ENCODE measurements around the gene SOX12. TPM values are rescaled to one million over a fixed set of nuclear protein-coding genes. Genes with fewer than 3 reads are reported as not detected.

SOX12 gene
- polyA plus RNA-seq, 3 donors, result 0.03 to 0.51 (median 0.12) TPM

GRCh38 chr20:329851-330232 is 4.5 kb downstream of the SOX12 start:
- H3K27ac ChIP-seq (ENCODE audit: low read depth in 1 of 2, low read length in 2 of 2), result no peak overlapping the region
- H3K36me3 Mint-ChIP-seq, result no peaks in the 10 kb centered on the region
- H3K4me2 ChIP-seq (replicated peaks; ENCODE audit: extremely low read depth, low read length, poor library complexity, severe bottlenecking), result no peak overlapping the region
- peaks cover 7 to 21% (median 18%) of the 10 kb centered on the region in 3 donors for H3K27me3 Mint-ChIP-seq (ENCODE audit: low read depth in 3 of 3)
- no peak for TF ChIP-seq CTCF (IDR thresholded peaks at IDR 0.05)
- no peaks in the 10 kb centered on the region for H4K20me1 ChIP-seq (ENCODE audit: insufficient read depth, low read length)
- no peaks in the 10 kb centered on the region for H3K9me3 ChIP-seq (replicated peaks in 1 of 2; ENCODE audit: control insufficient read depth in 1 of 2, insufficient read depth in 1 of 2, low read length in 2 of 2)
- H2AFZ ChIP-seq (ENCODE audit: insufficient read depth, low read depth, low read length, poor library complexity, severe bottlenecking), result peak overlapping the region; percentile 16
- H3K4me3 Mint-ChIP-seq, result no peak overlapping the region
- WGBS (ENCODE audit: insufficient coverage), result 0% methylated on average over 1 of the region's 4 CpGs
- peaks cover 4 to 13% of the 10 kb centered on the region in 2 donors for H3K27me3 ChIP-seq (ENCODE audit: control insufficient read depth in 2 of 2, insufficient read depth in 2 of 2, low read length in 2 of 2)
- no peak for DNase-seq
- intact Hi-C loops (cut with micrococcal nuclease), result no loop called here
- H3K4me3 ChIP-seq (replicated peaks in 1 of 3; ENCODE audit: low read depth in 2 of 3, low read length in 3 of 3), result no peak overlapping the region
- H3K4me1 ChIP-seq (ENCODE audit: control insufficient read depth in 1 of 2, insufficient read depth in 2 of 2, low read length in 2 of 2), result peaks cover 29 to 36% of the 10 kb centered on the region in 2 donors
- no peak overlapping the region for H3K9ac ChIP-seq (ENCODE audit: insufficient read depth, low read length, poor library complexity, severe bottlenecking)
- no peak overlapping the region for H3K27ac Mint-ChIP-seq
- no peaks in the 10 kb centered on the region for H3K36me3 ChIP-seq (replicated peaks in 1 of 2; ENCODE audit: control insufficient read depth in 1 of 2, insufficient read depth in 2 of 2, low read length in 2 of 2)
- H3K4me1 Mint-ChIP-seq, result peaks cover 39% of the 10 kb centered on the region
- H3K79me2 ChIP-seq (ENCODE audit: insufficient read depth, low read length), result no peaks in the 10 kb centered on the region
- peaks cover 0 to 6% (median 0%) of the 10 kb centered on the region in 7 donors for H3K9me3 Mint-ChIP-seq

- Mint-ChIP-seq H3K4me1 (peaks cover 37% of the 10 kb centered on the region), H3K9me3 (peaks cover 0 to 6% (median 0%) of the 10 kb centered on the region in 7 donors), H3K27ac (peak overlapping the region in 4 of 7 donors; percentile 26 to 81 (median 42)), H3K27me3 (ENCODE audit: low read depth in 3 of 3) (peaks cover 7 to 21% (median 18%) of the 10 kb centered on the region in 3 donors), H3K4me3 (peak overlapping the region in 1 of 2 donors; percentile 42), H3K36me3 (no peaks in the 10 kb centered on the region)
- Histone ChIP-seq H3K9ac (ENCODE audit: insufficient read depth, low read length, poor library complexity, severe bottlenecking) (no peak overlapping the region), H3K4me2 (replicated peaks; ENCODE audit: extremely low read depth, low read length, poor library complexity, severe bottlenecking) (no peak overlapping the region), H3K9me3 (replicated peaks in 1 of 2; ENCODE audit: control insufficient read depth in 1 of 2, insufficient read depth in 1 of 2, low read length in 2 of 2) (no peaks in the 10 kb centered on the region), H3K36me3 (replicated peaks in 1 of 2; ENCODE audit: control insufficient read depth in 1 of 2, insufficient read depth in 2 of 2, low read length in 2 of 2) (no peaks in the 10 kb centered on the region), H3K4me3 (replicated peaks in 1 of 3; ENCODE audit: low read depth in 2 of 3, low read length in 3 of 3) (no peak overlapping the region), H3K4me1 (ENCODE audit: control insufficient read depth in 1 of 2, insufficient read depth in 2 of 2, low read length in 2 of 2) (peaks cover 26 to 35% of the 10 kb centered on the region in 2 donors), H3K27me3 (ENCODE audit: control insufficient read depth in 2 of 2, insufficient read depth in 2 of 2, low read length in 2 of 2) (peaks cover 4 to 13% of the 10 kb centered on the region in 2 donors), H3K27ac (ENCODE audit: low read depth in 1 of 2, low read length in 2 of 2) (no peak overlapping the region), H3K79me2 (ENCODE audit: insufficient read depth, low read length) (no peaks in the 10 kb centered on the region), H2AFZ (ENCODE audit: insufficient read depth, low read depth, low read length, poor library complexity, severe bottlenecking) (no peak overlapping the region), H4K20me1 (ENCODE audit: insufficient read depth, low read length) (no peaks in the 10 kb centered on the region)
- peak; percentile 94 for TF ChIP-seq CTCF (IDR thresholded peaks at IDR 0.05)
- DNase-seq, result peak; percentile 68 to 83 (median 79)
- intact Hi-C loops (cut with micrococcal nuclease), result no loop called here
- WGBS (ENCODE audit: insufficient coverage), result 48% methylated on average over 14 of the region's 16 CpGs
Observed at GRCh38 chr20:330233-331149, 5.1 kb downstream of the SOX12 start.
